Gastroesophageal sphincter (tissue), 4 donors: ENCODE data around the gene SLC5A6. TPM values are rescaled to one million over a fixed set of nuclear protein-coding genes. Genes with fewer than 3 reads are reported as not detected.

Source experiments
- ATAC-seq: fragments of 150-250 bp; one replicate; pipeline ENCODE4 v1.9.1; 2016; ENCODE audit warnings: mild to moderate bottlenecking, moderate library complexity
- H3K27ac ChIP-seq, 4 donors: fragments of 200-600 bp; sonication (generic) in 3 of 4; 1 replicate in 3 of 4; 2 replicates in 1 of 4; pipeline ENCODE4 v1.5.1; 2016 to 2019
- H3K27me3 ChIP-seq: fragments of 200-600 bp; sonication (generic); one replicate; pipeline ENCODE4 v1.5.1; 2019
- H3K36me3 ChIP-seq, 2 donors: fragments of 200-600 bp; sonication (generic); one replicate each; pipeline ENCODE4 v1.5.1; 2019; ENCODE audit warnings: control low read depth in 1 of 2
- H3K4me1 ChIP-seq, 3 donors: fragments of 200-600 bp; sonication (generic); 1 replicate in 2 of 3; 2 replicates in 1 of 3; pipeline ENCODE4 v1.5.1; 2016 to 2019; ENCODE audit warnings: control low read depth in 2 of 3
- H3K4me3 ChIP-seq, 2 donors: fragments of 200-600 bp; sonication (generic); one replicate each; pipeline ENCODE4 v1.5.1; 2019; ENCODE audit warnings: mild to moderate bottlenecking in 1 of 2, moderate library complexity in 1 of 2
- H3K9me3 ChIP-seq, 3 donors: fragments of 200-600 bp; sonication (generic); one replicate each; pipeline ENCODE4 v1.5.1; 2017 to 2019; ENCODE audit warnings: control low read depth in 2 of 3
- CTCF ChIP-seq, 4 experiments: fragments of 200-600 bp in 2 of 4; fragments of 450-650 bp in 2 of 4; sonication (generic) in 1 of 4; IDR thresholded peaks; one replicate each; pipeline ENCODE4 v1.5.1; 2017 to 2019; ENCODE audit warnings: antibody characterized with exemption in 4 of 4, mild to moderate bottlenecking in 2 of 4, moderate library complexity in 2 of 4
- EP300 ChIP-seq: sonication (generic); formaldehyde crosslinking; IDR thresholded peaks from one replicate; pipeline ENCODE4 v1.6.1; 2017; ENCODE audit warnings: antibody characterized with exemption, mild to moderate bottlenecking
- POLR2A ChIP-seq, 2 donors: fragments of 450-650 bp; IDR thresholded peaks; one replicate each; pipeline ENCODE4 v1.6.1; 2017; ENCODE audit warnings: antibody characterized with exemption in 2 of 2, mild to moderate bottlenecking in 2 of 2, moderate library complexity in 1 of 2
- POLR2AphosphoS5 ChIP-seq: sonication (generic); formaldehyde crosslinking; IDR thresholded peaks from one replicate; pipeline ENCODE4 v1.6.1; 2017; ENCODE audit warnings: antibody characterized with exemption
- WGBS, 2 donors: methylation state at CpG; one replicate each; pipeline ENCODE4 v1.1.5; 2018; ENCODE audit warnings: low coverage in 1 of 2; 5-methylcytosine and 5-hydroxymethylcytosine counted together
- total RNA-seq, 4 donors: library from RNA; depleted of rRNA; stranded (reverse); fragments of >200 nt; gene quantifications; one replicate each; pipeline ENCODE4 v1.1.0, GENCODE V29; 2016

SLC5A6 gene
- total RNA-seq, 4 donors from 2014 or later = 8.3 to 16.8 (median 13.5) TPM

DNA sequence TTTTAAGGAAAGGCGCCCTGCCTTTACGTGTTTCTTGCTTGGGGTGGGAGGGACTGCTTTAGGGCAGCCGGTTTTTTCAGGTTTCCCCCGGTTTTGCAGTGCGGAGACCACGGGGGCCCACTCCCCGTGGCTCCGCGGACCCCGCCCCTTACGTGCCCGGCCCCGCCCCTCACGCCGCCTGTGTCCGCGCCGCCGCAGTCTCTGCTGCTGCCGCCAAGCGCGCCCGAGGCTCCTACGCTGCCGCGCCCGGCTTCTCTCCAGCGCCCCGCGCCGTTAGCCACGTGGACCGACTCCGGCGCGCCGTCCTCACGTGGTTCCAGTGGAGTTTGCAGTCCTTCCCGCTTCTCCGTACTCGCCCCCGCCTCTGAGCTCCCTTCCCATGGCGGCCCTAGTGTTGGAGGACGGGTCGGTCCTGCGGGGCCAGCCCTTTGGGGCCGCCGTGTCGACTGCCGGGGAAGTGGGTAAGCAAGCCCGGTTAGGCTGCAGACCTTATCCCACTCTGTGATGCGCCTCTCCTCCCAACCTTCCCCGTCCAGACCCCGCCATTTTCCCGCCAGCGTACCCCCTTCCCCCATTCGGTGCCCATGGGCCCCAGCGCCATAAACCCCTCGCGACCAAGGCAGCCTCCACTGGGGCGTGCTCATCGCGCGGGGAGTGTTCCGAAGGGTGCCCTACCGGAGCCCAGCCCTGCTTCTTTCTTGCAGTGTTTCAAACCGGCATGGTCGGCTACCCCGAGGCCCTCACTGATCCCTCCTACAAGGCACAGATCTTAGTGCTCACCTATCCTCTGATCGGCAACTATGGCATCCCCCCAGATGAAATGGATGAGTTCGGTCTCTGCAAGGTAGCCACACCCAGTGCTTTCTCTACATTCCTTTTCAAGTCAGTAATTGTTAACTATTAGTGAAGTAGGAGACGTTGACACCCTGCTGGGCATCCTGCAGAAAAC is 5.4 kb upstream of the SLC5A6 start, which contains the start of gene CAD:
CAD (plus strand) TSS at position 197 of the 949 bp plus-strand sequence; CDS start at position 380, 183 bp downstream.
- peak within 1 kb of the TSS; percentile 43 to 72 for H3K4me3 ChIP-seq
- no peaks in the 10 kb centered on the region for H3K9me3 ChIP-seq
- peaks cover 4 to 35% (median 16%) of the 10 kb centered on the region in 3 donors for H3K4me1 ChIP-seq
- H3K36me3 ChIP-seq = peaks cover 0 to 32% of the 10 kb centered on the region in 2 donors
- TF ChIP-seq POLR2A (IDR thresholded peaks at IDR 0.05) (no peak), EP300 (no peak), CTCF (IDR thresholded peaks at IDR 0.05) (peak in 3 of 4 experiments; percentile 44 to 47 (median 45)), POLR2AphosphoS5 (peak; percentile 61)
- H3K27me3 ChIP-seq = no peaks in the 10 kb centered on the region
- H3K27ac ChIP-seq = peak within 1 kb of the TSS; percentile 2 to 81 (median 76)
- 0 to 2% methylated on average over 4 to 6 of the region's 72 CpGs for WGBS, 2 donors
- peak; percentile 95 for ATAC-seq

DNA sequence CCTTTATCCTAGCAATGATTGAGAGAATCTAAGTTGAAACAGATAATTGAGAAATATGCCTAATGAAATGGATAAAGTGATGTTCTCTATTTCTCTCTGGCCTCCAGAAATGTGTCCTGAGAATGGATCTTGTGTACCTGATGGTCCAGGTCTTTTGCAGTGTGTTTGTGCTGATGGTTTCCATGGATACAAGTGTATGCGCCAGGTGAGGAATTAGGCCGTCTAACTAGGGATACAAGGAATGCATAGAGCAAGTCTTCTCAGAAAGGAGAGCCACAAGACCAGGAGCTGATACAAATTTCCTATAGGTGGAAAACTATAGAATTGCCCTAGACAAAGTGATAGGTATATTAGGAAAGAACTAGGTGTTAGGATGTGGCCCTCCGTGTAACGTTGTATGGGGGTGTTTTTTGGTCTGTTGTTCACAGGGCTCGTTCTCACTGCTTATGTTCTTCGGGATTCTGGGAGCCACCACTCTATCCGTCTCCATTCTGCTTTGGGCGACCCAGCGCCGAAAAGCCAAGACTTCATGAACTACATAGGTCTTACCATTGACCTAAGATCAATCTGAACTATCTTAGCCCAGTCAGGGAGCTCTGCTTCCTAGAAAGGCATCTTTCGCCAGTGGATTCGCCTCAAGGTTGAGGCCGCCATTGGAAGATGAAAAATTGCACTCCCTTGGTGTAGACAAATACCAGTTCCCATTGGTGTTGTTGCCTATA is 4.5 kb upstream of the SLC5A6 start:
- peak overlapping the region in 3 of 4 donors; percentile 72 to 81 (median 81) for H3K27ac ChIP-seq
- H3K9me3 ChIP-seq = no peaks in the 10 kb centered on the region
- 76 to 81% methylated on average over 13 of the region's 13 CpGs for WGBS, 2 donors

GRCh38 chr2:27214941-27215340 is 2.9 kb upstream of the SLC5A6 start:
- ATAC-seq = no peak
- WGBS, 2 donors = 74 to 80% methylated on average over 1 to 3 of the region's 3 CpGs

More for the DNA sequence above, 4.5 kb upstream of the SLC5A6 start:
- H3K27me3 ChIP-seq = no peaks in the 10 kb centered on the region
- peaks cover 0 to 25% of the 10 kb centered on the region in 2 donors for H3K36me3 ChIP-seq
- no peak for ATAC-seq
- TF ChIP-seq POLR2AphosphoS5 = no peak
- no peak for TF ChIP-seq POLR2A (IDR thresholded peaks at IDR 0.05)
- TF ChIP-seq EP300 = no peak
- TF ChIP-seq CTCF (IDR thresholded peaks at IDR 0.05) = no peak
- H3K4me3 ChIP-seq = peak overlapping the region; percentile 43 to 72
- peaks cover 4 to 35% (median 16%) of the 10 kb centered on the region in 3 donors for H3K4me1 ChIP-seq

More at GRCh38 chr2:27214941-27215340, 2.9 kb upstream of the SLC5A6 start:
- H3K36me3 ChIP-seq = peaks cover 0 to 14% of the 10 kb centered on the region in 2 donors
- no peak overlapping the region for H3K27ac ChIP-seq
- peaks cover 4 to 46% (median 16%) of the 10 kb centered on the region in 3 donors for H3K4me1 ChIP-seq
- H3K27me3 ChIP-seq = no peaks in the 10 kb centered on the region
- no peaks in the 10 kb centered on the region for H3K9me3 ChIP-seq
- no peak for TF ChIP-seq CTCF (IDR thresholded peaks at IDR 0.05)
- TF ChIP-seq POLR2AphosphoS5 = no peak
- no peak for TF ChIP-seq POLR2A (IDR thresholded peaks at IDR 0.05)
- no peak for TF ChIP-seq EP300
- no peak overlapping the region for H3K4me3 ChIP-seq
